HepG2 (cell line): ENCODE measurements around the gene NUDT17. TPM values are rescaled to one million over a fixed set of nuclear protein-coding genes. Genes with fewer than 3 reads are reported as not detected.

Source experiments
- ATF1 ChIP-seq: IDR thresholded peaks from 2 replicates; pipeline ENCODE4 v1.6.1; 2016; ENCODE audit warnings: mild to moderate bottlenecking, control low read depth
- BCL6 ChIP-seq: IDR thresholded peaks from 2 replicates; pipeline ENCODE4 v1.6.1; 2016; ENCODE audit warnings: missing genetic modification reagents, missing compliant biosample characterization
- EEA1 ChIP-seq: sonication (generic); formaldehyde crosslinking; IDR thresholded peaks from 2 replicates; pipeline ENCODE4 v1.5.1; 2020; ENCODE audit warnings: mild to moderate bottlenecking, missing genetic modification reagents, borderline replicate concordance
- ETV5 ChIP-seq: IDR thresholded peaks from 2 replicates; pipeline ENCODE4 v1.6.1; 2018; ENCODE audit warnings: missing biosample characterization, missing genetic modification reagents, inconsistent platforms, borderline replicate concordance
- FOXK1 ChIP-seq: sonication (generic); formaldehyde crosslinking; IDR thresholded peaks from 2 replicates; pipeline ENCODE4 v1.4.0; 2020; ENCODE audit warnings: low read depth, missing genetic modification reagents, borderline replicate concordance
- HDAC2 ChIP-seq: sonication (generic); formaldehyde crosslinking; IDR thresholded peaks from 2 replicates; pipeline ENCODE4 v1.4.0; 2020; ENCODE audit warnings: missing genetic modification reagents
- HOXA5 ChIP-seq: sonication (generic); formaldehyde crosslinking; IDR thresholded peaks from 2 replicates; pipeline ENCODE4 v1.4.0; 2020; ENCODE audit warnings: missing genetic modification reagents
- JUN ChIP-seq: sonication (generic); formaldehyde crosslinking; IDR thresholded peaks from 2 replicates; pipeline ENCODE4 v1.4.0; 2020; ENCODE audit warnings: mild to moderate bottlenecking, missing genetic modification reagents
- KMT2B ChIP-seq: IDR thresholded peaks from 2 replicates; pipeline ENCODE4 v1.6.1; 2016; ENCODE audit warnings: missing genetic modification reagents, missing compliant biosample characterization
- MBD4 ChIP-seq: IDR thresholded peaks from 2 replicates; pipeline ENCODE4 v1.6.1; 2012; ENCODE audit warnings: low read length, inconsistent platforms, borderline replicate concordance
- MEF2D ChIP-seq: sonication (generic); formaldehyde crosslinking; IDR thresholded peaks from 2 replicates; pipeline ENCODE4 v1.5.1; 2020; ENCODE audit warnings: mild to moderate bottlenecking, missing genetic modification reagents
- PHF21A ChIP-seq: sonication (generic); formaldehyde crosslinking; IDR thresholded peaks from 2 replicates; pipeline ENCODE4 v1.5.0; 2020; ENCODE audit warnings: mild to moderate bottlenecking, missing genetic modification reagents
- RXRA ChIP-seq: sonication (generic); formaldehyde crosslinking; IDR thresholded peaks from 2 replicates; pipeline ENCODE4 v1.5.1; 2020; ENCODE audit warnings: missing genetic modification reagents
- SALL1 ChIP-seq: sonication (generic); formaldehyde crosslinking; IDR thresholded peaks from 2 replicates; pipeline ENCODE4 v1.8.0; 2022; ENCODE audit warnings: mild to moderate bottlenecking, missing genetic modification reagents
- SKI ChIP-seq: fragments of 450-650 bp; IDR thresholded peaks from one replicate; pipeline ENCODE4 v1.6.1; 2018; ENCODE audit warnings: mild to moderate bottlenecking; ENCODE audit not compliant: partially characterized antibody
- SMYD3 ChIP-seq: sonication (generic); formaldehyde crosslinking; IDR thresholded peaks from 2 replicates; pipeline ENCODE4 v1.8.1; 2023; ENCODE audit warnings: mild to moderate bottlenecking, missing genetic modification reagents
- SPEN ChIP-seq: sonication (generic); formaldehyde crosslinking; IDR thresholded peaks from 2 replicates; pipeline ENCODE4 v1.5.1; 2020; ENCODE audit warnings: low read depth, mild to moderate bottlenecking, missing genetic modification reagents
- YEATS2 ChIP-seq: sonication (generic); formaldehyde crosslinking; IDR thresholded peaks from 2 replicates; pipeline ENCODE4 v1.4.0; 2020; ENCODE audit warnings: missing genetic modification reagents, borderline replicate concordance
- ZBTB7B ChIP-seq: sonication (generic); formaldehyde crosslinking; IDR thresholded peaks from 2 replicates; pipeline ENCODE4 v1.4.0; 2020; ENCODE audit warnings: missing genetic modification reagents
- ZMYM3 ChIP-seq: sonication (generic); formaldehyde crosslinking; IDR thresholded peaks from 2 replicates; pipeline ENCODE4 v1.5.1; 2020; ENCODE audit warnings: mild to moderate bottlenecking, missing genetic modification reagents
- ZNF460 ChIP-seq: sonication (generic); formaldehyde crosslinking; IDR thresholded peaks from 2 replicates; pipeline ENCODE4 v1.5.1; 2020; ENCODE audit warnings: missing genetic modification reagents, mild to moderate bottlenecking, borderline replicate concordance
- ZNF543 ChIP-seq: sonication (generic); formaldehyde crosslinking; IDR thresholded peaks from 2 replicates; pipeline ENCODE4 v1.4.0; 2020; ENCODE audit warnings: mild to moderate bottlenecking, missing genetic modification reagents
- ZNF652 ChIP-seq: IDR thresholded peaks from 2 replicates; pipeline ENCODE4 v1.6.1; 2016; ENCODE audit warnings: low read depth, borderline replicate concordance
- ZNF75D ChIP-seq: sonication (generic); formaldehyde crosslinking; IDR thresholded peaks from 2 replicates; pipeline ENCODE4 v1.8.1; 2023; ENCODE audit warnings: missing genetic modification reagents, mild to moderate bottlenecking, borderline replicate concordance
- ZNF766 ChIP-seq: sonication (generic); formaldehyde crosslinking; IDR thresholded peaks from 2 replicates; pipeline ENCODE4 v1.5.0; 2020; ENCODE audit warnings: missing genetic modification reagents, borderline replicate concordance
- ZSCAN30 ChIP-seq: sonication (generic); formaldehyde crosslinking; IDR thresholded peaks from 2 replicates; pipeline ENCODE4 v1.5.0; 2020; ENCODE audit warnings: mild to moderate bottlenecking, missing genetic modification reagents
- polyA plus RNA-seq, 8 experiments: library from polyadenylated mRNA; depleted of rRNA in 3 of 8; stranded (reverse) in 7 of 8; unstranded in 1 of 8; fragments of >200 nt; fragmentation: Illumina TruSeq in 4 of 8; extraction: Trizol in 4 of 8; gene quantifications; 2 replicates each; pipeline versions ENCODE4 v1.2.1 to v1.2.3, GENCODE V29; 2011 to 2016; ENCODE audit warnings: low read depth in 4 of 8, missing spikeins in 1 of 8, mixed read lengths in 1 of 8; ENCODE audit not compliant: insufficient read depth in 1 of 8
- total RNA-seq, 5 experiments: library from RNA; depleted of rRNA; stranded (reverse); fragments of >200 nt; fragmentation: Illumina TruSeq; extraction: Trizol; gene quantifications; 2 replicates each; pipeline ENCODE4 v1.2.3, GENCODE V29; 2016; ENCODE audit warnings: low read depth in 1 of 5
- TF ChIP-seq, protein P1 (sequence below): IDR thresholded peaks from 2 replicates; pipeline ENCODE4 v1.6.1; 2016; ENCODE audit warnings: control low read depth
- TF ChIP-seq, protein P2 (sequence below): sonication (generic); formaldehyde crosslinking; IDR thresholded peaks from 2 replicates; pipeline ENCODE4 v1.5.1; 2020; ENCODE audit warnings: mild to moderate bottlenecking, moderate library complexity, missing genetic modification reagents
- TF ChIP-seq, protein P3 (sequence below): sonication (generic); formaldehyde crosslinking; IDR thresholded peaks from 2 replicates; pipeline ENCODE4 v1.5.1; 2020; ENCODE audit warnings: missing genetic modification reagents, mild to moderate bottlenecking, borderline replicate concordance

Gene NUDT17
- total and polyA plus RNA-seq, 2 of the 13 experiments (the other 11 are each of a cell fraction or from before 2014, with no cell fraction given) = 2.6 to 5.8 TPM

DNA sequence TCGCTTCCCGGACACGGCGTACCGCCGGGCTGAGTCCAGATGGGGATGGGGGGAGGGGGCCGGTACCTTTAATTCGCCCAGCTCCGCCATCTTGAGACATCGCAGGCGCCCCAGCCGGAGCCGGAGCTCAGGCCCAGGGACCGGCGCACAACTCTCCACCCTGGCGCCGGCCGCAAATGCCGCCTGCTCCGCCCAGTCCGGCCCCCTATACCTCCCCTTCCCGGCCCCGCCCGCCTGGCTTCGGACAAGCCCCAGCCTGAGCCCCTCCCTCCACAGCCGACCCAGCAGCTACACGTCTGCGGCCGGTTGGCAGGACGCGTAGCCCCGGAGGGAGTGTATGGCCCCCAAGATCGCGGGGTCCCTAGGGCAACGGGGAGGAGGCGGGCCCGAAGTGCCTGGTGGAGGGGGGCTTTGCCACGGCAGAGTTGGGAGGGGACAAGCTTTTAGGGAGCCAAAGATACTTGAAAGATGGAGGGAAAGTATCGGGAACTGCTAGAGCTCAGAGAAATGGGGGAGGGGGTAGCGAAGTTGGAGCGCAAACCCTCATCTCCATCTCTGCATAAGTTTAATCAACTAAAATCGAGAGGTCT is 13.6 kb downstream of the NUDT17 start, which contains the start of gene PIAS3 (continued):
- TF ChIP-seq, protein P1, sequence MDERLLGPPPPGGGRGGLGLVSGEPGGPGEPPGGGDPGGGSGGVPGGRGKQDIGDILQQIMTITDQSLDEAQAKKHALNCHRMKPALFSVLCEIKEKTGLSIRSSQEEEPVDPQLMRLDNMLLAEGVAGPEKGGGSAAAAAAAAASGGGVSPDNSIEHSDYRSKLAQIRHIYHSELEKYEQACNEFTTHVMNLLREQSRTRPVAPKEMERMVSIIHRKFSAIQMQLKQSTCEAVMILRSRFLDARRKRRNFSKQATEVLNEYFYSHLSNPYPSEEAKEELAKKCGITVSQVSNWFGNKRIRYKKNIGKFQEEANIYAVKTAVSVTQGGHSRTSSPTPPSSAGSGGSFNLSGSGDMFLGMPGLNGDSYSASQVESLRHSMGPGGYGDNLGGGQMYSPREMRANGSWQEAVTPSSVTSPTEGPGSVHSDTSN (CRISPR knock-in tag) = no peak
- peak; percentile 66 for TF ChIP-seq RXRA (CRISPR knock-in tag)
- 0 out of 2 replicates have a peak, but pooled peaks have one; percentile 18 for TF ChIP-seq YEATS2 (CRISPR knock-in tag)
- TF ChIP-seq BCL6 = 0 out of 2 replicates have a peak, but pooled peaks have one; percentile 9
- TF ChIP-seq HOXA5 (CRISPR knock-in tag) = peak; percentile 67
- TF ChIP-seq ZNF766 (CRISPR knock-in tag) = no peak
- no peak for TF ChIP-seq JUN
- no peak for TF ChIP-seq FOXK1
- no peak for TF ChIP-seq ZNF460 (CRISPR knock-in tag)
- TF ChIP-seq MBD4 = no peak
- TF ChIP-seq SPEN (CRISPR knock-in tag) = peak; percentile 10; the same call in 1 of the 2 replicates
- TF ChIP-seq, protein P2, sequence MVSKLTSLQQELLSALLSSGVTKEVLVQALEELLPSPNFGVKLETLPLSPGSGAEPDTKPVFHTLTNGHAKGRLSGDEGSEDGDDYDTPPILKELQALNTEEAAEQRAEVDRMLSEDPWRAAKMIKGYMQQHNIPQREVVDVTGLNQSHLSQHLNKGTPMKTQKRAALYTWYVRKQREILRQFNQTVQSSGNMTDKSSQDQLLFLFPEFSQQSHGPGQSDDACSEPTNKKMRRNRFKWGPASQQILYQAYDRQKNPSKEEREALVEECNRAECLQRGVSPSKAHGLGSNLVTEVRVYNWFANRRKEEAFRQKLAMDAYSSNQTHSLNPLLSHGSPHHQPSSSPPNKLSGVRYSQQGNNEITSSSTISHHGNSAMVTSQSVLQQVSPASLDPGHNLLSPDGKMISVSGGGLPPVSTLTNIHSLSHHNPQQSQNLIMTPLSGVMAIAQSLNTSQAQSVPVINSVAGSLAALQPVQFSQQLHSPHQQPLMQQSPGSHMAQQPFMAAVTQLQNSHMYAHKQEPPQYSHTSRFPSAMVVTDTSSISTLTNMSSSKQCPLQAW = no peak; the same call in 1 of the 2 replicates
- peak; percentile 25; the same call in 1 of the 2 replicates for TF ChIP-seq SALL1 (CRISPR knock-in tag)
- no peak; the same call in none of the 2 replicates for TF ChIP-seq ZBTB7B (CRISPR knock-in tag)
- TF ChIP-seq, protein P3, sequence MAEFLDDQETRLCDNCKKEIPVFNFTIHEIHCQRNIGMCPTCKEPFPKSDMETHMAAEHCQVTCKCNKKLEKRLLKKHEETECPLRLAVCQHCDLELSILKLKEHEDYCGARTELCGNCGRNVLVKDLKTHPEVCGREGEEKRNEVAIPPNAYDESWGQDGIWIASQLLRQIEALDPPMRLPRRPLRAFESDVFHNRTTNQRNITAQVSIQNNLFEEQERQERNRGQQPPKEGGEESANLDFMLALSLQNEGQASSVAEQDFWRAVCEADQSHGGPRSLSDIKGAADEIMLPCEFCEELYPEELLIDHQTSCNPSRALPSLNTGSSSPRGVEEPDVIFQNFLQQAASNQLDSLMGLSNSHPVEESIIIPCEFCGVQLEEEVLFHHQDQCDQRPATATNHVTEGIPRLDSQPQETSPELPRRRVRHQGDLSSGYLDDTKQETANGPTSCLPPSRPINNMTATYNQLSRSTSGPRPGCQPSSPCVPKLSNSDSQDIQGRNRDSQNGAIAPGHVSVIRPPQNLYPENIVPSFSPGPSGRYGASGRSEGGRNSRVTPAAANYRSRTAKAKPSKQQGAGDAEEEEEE = no peak
- 0 out of 2 replicates have a peak, but pooled peaks have one; percentile 71 for TF ChIP-seq ZSCAN30
- TF ChIP-seq PHF21A (CRISPR knock-in tag) = no peak
- 0 out of 2 replicates have a peak, but pooled peaks have one; percentile 26 for TF ChIP-seq ZNF652
- TF ChIP-seq SMYD3 (CRISPR knock-in tag) = 0 out of 2 replicates have a peak, but pooled peaks have one; percentile 72
- no peak for TF ChIP-seq ZNF75D (CRISPR knock-in tag)
- peak; percentile 29 for TF ChIP-seq SKI
- TF ChIP-seq ZMYM3 (CRISPR knock-in tag) = peak; percentile 80
- TF ChIP-seq ZNF543 (CRISPR knock-in tag) = no peak
- TF ChIP-seq HDAC2 = peak; percentile 26; the same call in 1 of the 2 replicates
- TF ChIP-seq KMT2B = peak; percentile 38
- TF ChIP-seq EEA1 = no peak
- TF ChIP-seq ETV5 (CRISPR knock-in tag) = peak; percentile 8; the same call in 1 of the 2 replicates
- peak; percentile 42; the same call in 1 of the 2 replicates for TF ChIP-seq MEF2D
- no peak for TF ChIP-seq ATF1 (CRISPR knock-in tag)
